ENCODE data around the gene UGT2B7. TPM values are rescaled to one million over a fixed set of nuclear protein-coding genes. Genes with fewer than 3 reads are reported as not detected.

Gene UGT2B7
- total RNA-seq, 1 donor from 2014 or later = not detected

DNA sequence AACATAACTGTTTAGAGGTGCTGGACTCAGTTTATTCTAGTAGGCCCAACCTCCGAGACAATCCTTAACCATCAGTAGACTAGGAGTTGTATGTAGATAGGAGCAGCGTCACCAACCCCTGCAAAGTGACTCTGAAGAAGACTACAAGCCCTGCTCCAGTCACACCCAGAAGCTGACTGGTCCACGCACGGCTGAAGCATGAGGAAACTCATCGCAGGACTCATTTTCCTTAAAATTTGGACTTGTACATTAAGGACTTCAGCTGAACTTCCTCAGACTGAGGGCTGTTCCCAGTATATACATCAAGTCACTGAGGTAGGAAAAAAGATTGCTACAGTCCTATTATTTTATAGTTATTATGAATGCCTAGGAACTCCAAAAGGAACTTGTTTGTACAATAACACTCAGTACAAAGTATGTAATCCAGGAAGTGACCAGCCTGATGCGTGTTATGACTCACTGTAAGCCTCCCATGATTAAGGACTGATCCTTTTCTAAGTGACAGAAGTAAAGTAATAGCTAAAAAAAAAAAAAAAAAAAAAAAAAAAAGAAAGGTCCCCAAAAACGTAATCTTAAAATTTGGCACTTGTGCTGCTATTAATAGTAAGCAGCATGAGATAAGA is 41.6 kb upstream of the UGT2B7 start:
- Mint-ChIP-seq H3K36me3 (ENCODE audit: low read depth) (no peaks in the 10 kb centered on the region), H3K4me3 (no peak overlapping the region), H3K27me3 (no peaks in the 10 kb centered on the region), H3K27ac (no peak overlapping the region), H3K9me3 (no peaks in the 10 kb centered on the region), H3K4me1 (no peaks in the 10 kb centered on the region)
- ChIA-PET POLR2A (no interaction called here), CTCF (no interaction called here)
- ATAC-seq (ENCODE audit: low read depth) (no peak), DNase-seq (no peak)
- TF ChIP-seq, protein P1, sequence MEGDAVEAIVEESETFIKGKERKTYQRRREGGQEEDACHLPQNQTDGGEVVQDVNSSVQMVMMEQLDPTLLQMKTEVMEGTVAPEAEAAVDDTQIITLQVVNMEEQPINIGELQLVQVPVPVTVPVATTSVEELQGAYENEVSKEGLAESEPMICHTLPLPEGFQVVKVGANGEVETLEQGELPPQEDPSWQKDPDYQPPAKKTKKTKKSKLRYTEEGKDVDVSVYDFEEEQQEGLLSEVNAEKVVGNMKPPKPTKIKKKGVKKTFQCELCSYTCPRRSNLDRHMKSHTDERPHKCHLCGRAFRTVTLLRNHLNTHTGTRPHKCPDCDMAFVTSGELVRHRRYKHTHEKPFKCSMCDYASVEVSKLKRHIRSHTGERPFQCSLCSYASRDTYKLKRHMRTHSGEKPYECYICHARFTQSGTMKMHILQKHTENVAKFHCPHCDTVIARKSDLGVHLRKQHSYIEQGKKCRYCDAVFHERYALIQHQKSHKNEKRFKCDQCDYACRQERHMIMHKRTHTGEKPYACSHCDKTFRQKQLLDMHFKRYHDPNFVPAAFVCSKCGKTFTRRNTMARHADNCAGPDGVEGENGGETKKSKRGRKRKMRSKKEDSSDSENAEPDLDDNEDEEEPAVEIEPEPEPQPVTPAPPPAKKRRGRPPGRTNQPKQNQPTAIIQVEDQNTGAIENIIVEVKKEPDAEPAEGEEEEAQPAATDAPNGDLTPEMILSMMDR (IDR thresholded peaks at IDR 0.05) = no peak
- intact Hi-C loops (cut with micrococcal nuclease) = no loop called here

DNA sequence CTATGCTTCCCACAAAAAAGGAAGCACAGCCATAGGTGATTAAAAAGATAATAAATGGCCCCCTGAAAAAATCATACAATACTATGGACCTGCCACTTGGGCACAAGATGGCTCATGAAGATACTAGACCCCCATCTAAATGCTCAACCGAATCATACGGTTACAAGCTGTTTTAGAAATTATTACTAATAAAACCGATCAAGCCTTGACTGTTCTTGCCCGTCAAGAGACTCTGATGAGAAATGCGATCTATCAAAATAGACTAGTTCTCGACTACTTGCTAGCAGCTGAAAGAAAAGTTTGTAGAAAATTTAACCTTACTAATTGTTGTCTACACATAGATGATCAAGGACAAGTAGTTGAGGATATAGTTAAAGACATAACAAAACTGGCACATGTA is 40.1 kb upstream of the UGT2B7 start:
- no peaks in the 10 kb centered on the region for H3K36me3 Mint-ChIP-seq (ENCODE audit: low read depth)
- CTCF ChIA-PET = no interaction called here
- intact Hi-C loops (cut with micrococcal nuclease) = no loop called here
- H3K9me3 Mint-ChIP-seq = no peaks in the 10 kb centered on the region
- H3K4me3 Mint-ChIP-seq = no peak overlapping the region
- POLR2A ChIA-PET = no interaction called here
- no peaks in the 10 kb centered on the region for H3K27me3 Mint-ChIP-seq
- no peak for ATAC-seq (ENCODE audit: low read depth)
- H3K4me1 Mint-ChIP-seq = no peaks in the 10 kb centered on the region
- TF ChIP-seq, protein P1 (IDR thresholded peaks at IDR 0.05) = no peak
- no peak overlapping the region for H3K27ac Mint-ChIP-seq
- DNase-seq = no peak

DNA sequence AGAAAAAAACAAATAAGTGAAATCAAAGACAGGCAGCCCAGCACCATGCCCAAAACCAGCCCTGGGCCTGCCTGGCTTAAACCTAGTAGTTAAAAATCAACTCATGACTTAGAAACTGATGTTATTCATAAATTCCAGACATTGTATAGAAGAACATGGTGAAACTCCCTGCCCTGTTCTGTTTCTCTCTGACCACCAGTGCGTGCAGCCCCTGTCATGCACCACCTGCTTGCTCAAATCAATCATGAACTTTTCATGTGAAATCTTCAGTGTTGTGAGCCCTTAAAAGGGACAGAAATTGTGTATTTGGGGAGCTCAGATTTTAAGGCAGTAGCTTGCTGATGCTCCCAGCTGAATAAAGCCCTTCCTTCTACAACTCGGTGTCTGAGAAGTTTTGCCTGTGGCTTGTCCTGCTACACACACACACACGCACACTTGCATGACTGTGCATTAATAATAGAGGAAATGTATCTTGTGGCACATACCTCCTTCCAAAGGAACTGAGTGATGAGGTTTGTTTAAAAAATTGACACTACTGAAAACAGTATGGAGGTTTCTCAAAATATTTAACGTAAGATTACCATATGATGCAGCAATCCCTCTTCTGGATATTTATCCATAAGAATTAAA is 39.2 kb upstream of the UGT2B7 start:
- Mint-ChIP-seq H3K4me1 (no peaks in the 10 kb centered on the region), H3K27me3 (no peaks in the 10 kb centered on the region), H3K27ac (no peak overlapping the region), H3K4me3 (no peak overlapping the region), H3K36me3 (ENCODE audit: low read depth) (no peaks in the 10 kb centered on the region), H3K9me3 (no peaks in the 10 kb centered on the region)
- ChIA-PET CTCF (no interaction called here), POLR2A (no interaction called here)
- no peak for ATAC-seq (ENCODE audit: low read depth)
- TF ChIP-seq, protein P1 (IDR thresholded peaks at IDR 0.05) = no peak
- intact Hi-C loops (cut with micrococcal nuclease) = no loop called here
- no peak for DNase-seq

DNA sequence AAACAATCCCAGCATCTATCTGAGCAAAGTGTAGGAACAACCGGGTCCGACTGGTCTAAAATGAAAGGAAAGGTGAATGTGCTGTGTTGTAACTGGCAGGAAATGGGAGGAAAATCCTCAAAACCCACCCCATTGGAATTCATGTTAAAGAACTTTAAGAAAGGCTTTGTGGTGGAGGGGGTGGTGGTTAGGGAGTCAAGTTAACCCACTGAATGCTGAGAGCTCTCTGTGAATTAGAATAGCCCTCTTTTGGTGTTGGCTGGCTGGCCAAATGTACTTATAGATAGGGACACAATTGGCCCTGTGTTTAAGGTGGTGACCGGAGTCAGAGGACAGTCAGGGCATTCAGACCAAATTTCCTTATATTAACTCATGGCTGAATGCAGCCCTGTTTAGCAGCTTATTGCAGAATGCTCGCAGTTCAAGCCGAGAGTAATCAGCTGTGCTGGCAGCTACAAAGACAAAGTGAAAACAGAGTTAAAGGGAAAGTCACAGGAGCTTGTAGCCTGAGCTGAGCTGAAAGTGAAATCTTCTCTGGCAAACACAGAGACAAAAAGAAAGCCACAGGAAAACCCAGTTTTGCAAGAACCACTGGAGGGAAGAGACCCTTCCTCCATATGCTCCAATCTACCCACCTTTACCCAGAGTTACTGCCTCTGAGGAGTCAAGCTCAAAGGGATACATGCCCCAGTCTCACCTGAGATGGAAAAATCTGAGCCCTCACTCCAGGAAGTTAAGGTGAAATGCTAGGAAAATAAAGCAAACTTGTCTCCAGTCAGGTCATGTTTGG is 38.5 kb upstream of the UGT2B7 start:
- Mint-ChIP-seq H3K36me3 (ENCODE audit: low read depth) (no peaks in the 10 kb centered on the region), H3K27me3 (no peaks in the 10 kb centered on the region), H3K4me1 (no peaks in the 10 kb centered on the region), H3K9me3 (no peaks in the 10 kb centered on the region), H3K27ac (no peak overlapping the region), H3K4me3 (no peak overlapping the region)
- TF ChIP-seq, protein P1 (IDR thresholded peaks at IDR 0.05) = no peak
- CTCF ChIA-PET = no interaction called here
- POLR2A ChIA-PET = no interaction called here
- intact Hi-C loops (cut with micrococcal nuclease) = no loop called here
- ATAC-seq (ENCODE audit: low read depth) = no peak
- DNase-seq = no peak

DNA sequence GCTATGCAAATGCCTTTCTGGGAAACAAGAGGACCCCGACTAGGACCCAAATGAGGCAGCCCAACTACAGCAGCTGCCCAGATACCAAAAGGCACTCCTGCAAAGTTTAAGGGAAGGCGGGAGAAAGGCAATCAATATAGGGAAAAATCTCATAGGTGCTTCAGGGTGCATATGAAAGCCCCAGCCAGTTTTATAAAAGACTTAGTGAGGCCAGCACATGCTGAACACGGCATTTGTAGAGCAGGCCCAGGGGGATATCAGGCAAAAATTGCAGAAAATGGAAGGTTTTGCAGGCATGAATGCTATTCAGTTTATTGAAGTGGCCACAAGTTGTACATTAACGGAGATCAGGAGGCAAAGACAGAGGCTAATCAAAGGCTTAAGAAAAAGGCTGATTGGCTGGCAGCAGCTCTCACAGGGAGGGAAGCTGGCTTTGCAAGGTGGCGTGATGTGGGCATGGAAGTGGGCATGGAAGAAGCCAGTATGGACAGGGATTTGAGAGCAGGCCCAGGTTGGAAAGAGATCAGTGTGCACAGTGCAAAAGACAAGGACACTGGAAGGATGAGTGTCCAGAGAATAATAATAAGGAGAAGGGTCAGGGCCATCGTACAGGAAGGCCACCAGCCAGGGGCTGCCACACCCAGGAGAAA is 37.7 kb upstream of the UGT2B7 start:
- Mint-ChIP-seq H3K36me3 (ENCODE audit: low read depth) (no peaks in the 10 kb centered on the region), H3K4me1 (no peaks in the 10 kb centered on the region)

More for the DNA sequence above, 37.7 kb upstream of the UGT2B7 start:
- Mint-ChIP-seq H3K27me3 (no peaks in the 10 kb centered on the region), H3K27ac (no peak overlapping the region), H3K4me3 (no peak overlapping the region), H3K9me3 (no peaks in the 10 kb centered on the region)
- POLR2A ChIA-PET = no interaction called here
- CTCF ChIA-PET = no interaction called here
- no peak for DNase-seq
- ATAC-seq (ENCODE audit: low read depth) = no peak
- TF ChIP-seq, protein P1 (IDR thresholded peaks at IDR 0.05) = no peak
- intact Hi-C loops (cut with micrococcal nuclease) = no loop called here
